Subcutaneous abdominal adipose tissue (tissue), 5 donors: ENCODE results near the gene SULT1B1.

Experiments
- H3K27ac ChIP-seq: one replicate; pipeline ENCODE4 v1.7.0; 2013; ENCODE audit warnings: low read depth, mild to moderate bottlenecking, inconsistent platforms, low read length, moderate library complexity
- H3K27me3 ChIP-seq, 5 donors: one replicate each; pipeline ENCODE4 v1.7.0; 2013; ENCODE audit warnings: low read length in 5 of 5, inconsistent platforms in 1 of 5; ENCODE audit not compliant: control insufficient read depth in 5 of 5, insufficient read depth in 4 of 5
- H3K36me3 ChIP-seq, 5 donors: one replicate each; pipeline ENCODE4 v1.7.0; 2013; ENCODE audit warnings: low read length in 5 of 5; ENCODE audit not compliant: control insufficient read depth in 5 of 5, insufficient read depth in 5 of 5
- H3K4me1 ChIP-seq, 5 donors: one replicate each; pipeline ENCODE4 v1.7.0; 2013; ENCODE audit warnings: low read length in 5 of 5, mild to moderate bottlenecking in 3 of 5, moderate library complexity in 1 of 5; ENCODE audit not compliant: control insufficient read depth in 5 of 5, insufficient read depth in 5 of 5
- H3K4me3 ChIP-seq, 5 donors: one replicate each; pipeline ENCODE4 v1.7.0; 2013; ENCODE audit warnings: low read length in 5 of 5, low read depth in 1 of 5
- H3K9ac ChIP-seq, 5 donors: one replicate each; pipeline ENCODE4 v1.7.0; 2013; ENCODE audit warnings: low read length in 5 of 5, mild to moderate bottlenecking in 4 of 5, moderate library complexity in 3 of 5
- H3K9me3 ChIP-seq, 5 donors: one replicate each; pipeline ENCODE4 v1.7.0; 2013; ENCODE audit warnings: low read length in 5 of 5; ENCODE audit not compliant: control insufficient read depth in 5 of 5
- donor health status: healthy.
- donor health status: healthy.
- donor health status: healthy.
- donor health status: healthy.
- donor health status: healthy.

Gene SULT1B1

DNA sequence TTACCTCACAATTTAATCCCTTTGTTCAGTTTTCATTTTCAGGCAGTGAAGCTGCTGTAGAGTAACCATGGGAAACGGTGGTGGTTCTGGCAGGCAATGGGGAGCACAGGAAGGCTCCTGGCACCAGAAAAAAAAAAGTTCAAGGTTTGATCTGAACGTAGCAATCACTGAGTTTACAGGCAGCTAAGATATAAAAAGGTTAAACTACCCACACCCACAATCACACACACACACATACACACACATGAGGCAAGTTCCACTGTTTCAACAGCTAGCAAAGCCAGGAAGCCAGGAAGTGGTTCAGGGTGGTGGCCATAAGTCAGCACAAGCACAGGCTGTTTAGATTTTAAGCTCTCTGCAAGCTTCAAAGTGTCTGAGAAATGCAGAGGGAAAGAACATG is at the start of gene SULT1B1:
Gene SULT1B1, minus strand, starts transcription at position 166 of the 400 bp plus-strand sequence. CDS start 5,403 bp downstream, outside the sequence.
- H3K4me3 ChIP-seq = no peak within 1 kb of the TSS
- H3K36me3 ChIP-seq = no peaks in the 10 kb centered on the region
- H3K27ac ChIP-seq = no peak within 1 kb of the TSS
- no peaks in the 10 kb centered on the region for H3K27me3 ChIP-seq
- no peak within 1 kb of the TSS for H3K9ac ChIP-seq
- peaks cover 0 to 2% (median 0%) of the 10 kb centered on the region in 5 donors for H3K4me1 ChIP-seq
- H3K9me3 ChIP-seq = no peaks in the 10 kb centered on the region

DNA sequence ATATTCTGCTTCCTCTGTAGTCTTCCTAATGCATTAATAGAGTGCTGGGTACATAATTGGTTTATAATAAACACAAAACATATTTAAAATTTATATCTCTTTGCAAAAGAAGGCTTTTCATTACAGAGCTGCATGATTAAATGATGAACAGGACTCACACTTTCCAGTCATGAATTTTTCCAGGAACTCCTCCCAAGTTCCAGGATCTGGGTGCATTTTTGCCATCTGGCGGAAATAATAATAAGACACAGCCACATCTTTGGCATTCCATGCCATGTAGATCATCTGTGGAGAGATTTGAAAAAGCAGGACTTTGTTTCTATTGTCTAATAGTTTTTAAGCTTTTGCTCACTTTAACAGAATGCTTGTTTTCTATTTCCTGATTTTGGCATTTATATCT is 40.2 kb upstream of the SULT1B1 start:
- H3K4me1 ChIP-seq = no peaks in the 10 kb centered on the region
- H3K9me3 ChIP-seq = peaks cover 0 to 6% (median 0%) of the 10 kb centered on the region in 5 donors
- no peak overlapping the region for H3K4me3 ChIP-seq
- H3K27ac ChIP-seq = no peak overlapping the region
- H3K36me3 ChIP-seq = no peaks in the 10 kb centered on the region
- H3K9ac ChIP-seq = no peak overlapping the region
- no peaks in the 10 kb centered on the region for H3K27me3 ChIP-seq

DNA sequence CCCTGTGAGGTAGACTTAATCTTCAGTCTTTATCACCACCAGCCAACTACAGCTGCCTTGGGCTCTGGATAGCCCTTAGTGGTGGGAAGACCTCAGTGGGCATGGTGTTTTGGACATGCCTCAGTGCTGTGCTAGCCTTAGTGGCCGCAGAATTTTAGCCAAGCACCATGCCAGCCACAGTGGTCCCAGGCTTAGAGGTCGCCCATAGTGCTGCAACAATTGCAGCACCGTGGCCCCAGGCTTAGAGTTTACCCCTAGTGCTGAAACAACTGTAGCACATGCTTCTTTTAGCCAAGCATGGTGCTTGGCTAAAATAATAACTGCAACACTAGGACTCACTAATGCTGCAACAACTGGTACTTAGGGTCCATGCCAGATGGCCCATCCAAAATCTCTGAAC is 38.9 kb upstream of the SULT1B1 start:
- Histone ChIP-seq H3K4me1 (no peaks in the 10 kb centered on the region), H3K27ac (no peak overlapping the region), H3K4me3 (no peak overlapping the region), H3K9ac (no peak overlapping the region), H3K36me3 (no peaks in the 10 kb centered on the region), H3K27me3 (no peaks in the 10 kb centered on the region), H3K9me3 (peaks cover 0 to 6% (median 0%) of the 10 kb centered on the region in 5 donors)

GRCh38 chr4:69793732-69794131 is 33.3 kb upstream of the SULT1B1 start:
- Histone ChIP-seq H3K9ac (no peak overlapping the region), H3K9me3 (no peaks in the 10 kb centered on the region), H3K4me3 (no peak overlapping the region), H3K27me3 (no peaks in the 10 kb centered on the region), H3K27ac (no peak overlapping the region), H3K36me3 (no peaks in the 10 kb centered on the region), H3K4me1 (no peaks in the 10 kb centered on the region)

GRCh38 chr4:69787879-69788278 is 27.5 kb upstream of the SULT1B1 start:
- Histone ChIP-seq H3K36me3 (no peaks in the 10 kb centered on the region), H3K4me3 (no peak overlapping the region), H3K9me3 (peaks cover 0 to 8% (median 0%) of the 10 kb centered on the region in 5 donors), H3K27me3 (no peaks in the 10 kb centered on the region), H3K27ac (no peak overlapping the region), H3K4me1 (no peaks in the 10 kb centered on the region), H3K9ac (no peak overlapping the region)

DNA sequence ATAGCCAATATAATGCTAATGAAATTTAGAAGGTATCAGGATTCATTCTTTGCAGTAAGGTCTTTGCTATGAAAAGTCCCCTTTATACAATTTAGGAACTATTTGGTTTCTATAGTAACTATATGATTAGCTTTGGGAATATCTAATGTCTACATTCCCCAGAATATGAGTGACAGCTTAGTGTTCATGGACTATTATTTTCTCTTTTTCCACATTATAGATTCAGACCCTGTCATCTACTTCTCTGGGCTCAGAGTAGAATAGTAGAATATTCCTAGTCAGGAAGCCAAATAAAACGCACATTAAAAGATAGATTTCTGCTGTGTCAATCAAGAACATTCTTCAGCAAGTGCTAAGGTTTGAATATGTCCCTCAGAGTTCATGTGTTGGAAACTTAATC is 26.1 kb upstream of the SULT1B1 start:
- Histone ChIP-seq H3K36me3 (no peaks in the 10 kb centered on the region), H3K4me1 (no peaks in the 10 kb centered on the region), H3K27me3 (no peaks in the 10 kb centered on the region), H3K4me3 (no peak overlapping the region), H3K9ac (no peak overlapping the region), H3K27ac (no peak overlapping the region), H3K9me3 (peaks cover 0 to 8% (median 0%) of the 10 kb centered on the region in 5 donors)

DNA sequence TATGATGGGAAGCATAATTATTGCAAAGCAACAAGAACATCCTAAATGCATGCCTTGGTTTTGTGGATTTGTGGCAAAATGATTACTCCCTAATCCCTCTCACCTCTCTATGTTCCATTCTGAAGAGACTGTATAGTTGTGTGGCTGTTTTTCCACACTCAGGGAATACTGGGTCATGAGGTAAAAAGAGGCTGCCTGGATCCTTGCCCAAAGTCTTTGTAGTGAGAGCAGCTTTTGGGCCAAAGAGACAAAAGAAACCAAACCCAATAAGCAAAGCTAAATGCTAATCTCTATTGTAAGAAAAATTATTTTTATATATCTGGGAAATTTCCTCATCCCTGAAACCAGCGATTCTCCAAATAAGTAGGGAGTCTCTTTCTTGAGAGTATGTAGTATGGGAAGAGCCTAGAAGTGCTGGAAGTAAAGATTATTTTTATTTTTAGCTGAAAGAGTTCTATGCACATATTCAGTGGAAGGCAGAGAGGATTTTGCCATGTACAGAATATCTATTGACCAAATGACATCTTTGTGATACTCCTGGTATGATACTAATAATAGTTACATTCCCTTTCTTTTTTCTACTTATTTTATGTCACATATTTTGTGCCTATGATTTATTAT is 24.9 kb upstream of the SULT1B1 start:
- H3K4me1 ChIP-seq = no peaks in the 10 kb centered on the region
- no peak overlapping the region for H3K4me3 ChIP-seq
- no peak overlapping the region for H3K9ac ChIP-seq
- H3K27me3 ChIP-seq = no peaks in the 10 kb centered on the region
- H3K9me3 ChIP-seq = peaks cover 0 to 8% (median 0%) of the 10 kb centered on the region in 5 donors
- no peak overlapping the region for H3K27ac ChIP-seq
- H3K36me3 ChIP-seq = no peaks in the 10 kb centered on the region

GRCh38 chr4:69782651-69783310 is 22.4 kb upstream of the SULT1B1 start:
- H3K9ac ChIP-seq = no peak overlapping the region
- H3K27ac ChIP-seq = no peak overlapping the region
- H3K4me3 ChIP-seq = no peak overlapping the region
- H3K4me1 ChIP-seq = no peaks in the 10 kb centered on the region
- H3K9me3 ChIP-seq = peaks cover 0 to 8% (median 0%) of the 10 kb centered on the region in 5 donors
- no peaks in the 10 kb centered on the region for H3K27me3 ChIP-seq
- no peaks in the 10 kb centered on the region for H3K36me3 ChIP-seq

DNA sequence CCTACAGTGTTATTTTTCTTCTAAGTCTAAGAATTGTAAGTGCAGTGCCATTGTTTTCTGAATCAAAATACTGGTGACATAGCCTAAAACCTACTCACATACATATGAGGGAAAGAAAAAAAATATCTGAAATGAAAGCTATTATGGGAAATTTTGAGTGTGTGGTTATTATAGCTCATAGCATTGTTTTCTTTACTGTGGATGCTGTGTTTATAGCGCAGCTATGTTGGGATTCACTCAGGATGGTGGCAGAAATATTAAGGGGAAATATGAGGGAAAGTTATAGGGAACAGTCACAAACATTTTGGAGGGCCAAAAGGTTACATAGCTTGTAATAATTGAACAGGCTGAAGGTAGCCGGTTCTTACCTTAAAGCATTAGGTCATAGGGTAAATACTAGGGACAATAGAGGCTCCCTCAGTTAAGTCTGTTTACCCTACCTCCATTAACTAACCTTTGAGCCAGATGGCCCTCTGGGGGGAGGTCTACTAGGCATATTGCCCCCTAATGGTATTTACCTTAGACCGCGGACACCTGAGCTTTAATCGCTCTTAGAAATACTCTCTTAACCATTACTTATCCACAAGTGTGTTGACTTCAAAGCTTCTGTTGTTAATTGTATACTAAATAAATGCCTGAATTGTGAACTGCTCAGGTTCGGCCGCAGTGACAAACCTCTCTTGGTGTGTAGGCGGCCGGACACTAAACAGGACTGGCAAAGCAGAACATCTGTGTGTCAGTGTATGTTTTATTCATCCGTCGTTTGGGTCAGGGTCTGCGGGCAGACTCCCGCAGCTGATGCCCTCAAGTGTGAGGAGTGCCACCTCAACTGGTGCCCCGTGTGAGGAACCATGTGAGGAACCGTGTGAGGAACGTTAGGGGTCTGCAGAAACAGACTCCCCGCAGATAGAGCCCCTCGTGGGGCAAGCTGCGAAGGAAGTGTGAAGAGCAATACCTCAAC is 21.3 kb upstream of the SULT1B1 start:
- no peaks in the 10 kb centered on the region for H3K27me3 ChIP-seq
- no peak overlapping the region for H3K4me3 ChIP-seq
- H3K27ac ChIP-seq = no peak overlapping the region

DNA sequence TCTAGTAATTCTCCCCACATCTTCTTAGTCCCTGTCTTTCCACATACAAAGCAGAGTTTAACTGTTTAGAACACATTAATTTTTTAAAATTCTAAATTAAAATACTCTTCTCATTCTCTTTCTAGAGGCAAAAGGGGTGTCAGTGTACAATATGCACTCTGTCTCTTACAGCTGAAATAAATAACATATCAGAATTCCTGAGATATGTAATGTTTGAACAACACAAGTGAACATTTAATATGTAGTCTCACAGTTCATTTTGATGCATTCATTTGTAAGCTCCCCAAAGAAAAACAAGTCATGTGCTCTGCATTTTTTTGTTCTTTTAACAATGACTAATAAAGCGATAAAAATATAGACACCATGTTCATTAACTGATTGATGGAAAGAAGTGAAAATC is 19.7 kb upstream of the SULT1B1 start:
- Histone ChIP-seq H3K9ac (no peak overlapping the region), H3K9me3 (peaks cover 0 to 8% (median 0%) of the 10 kb centered on the region in 5 donors), H3K4me1 (no peaks in the 10 kb centered on the region), H3K27me3 (no peaks in the 10 kb centered on the region), H3K4me3 (no peak overlapping the region), H3K36me3 (no peaks in the 10 kb centered on the region), H3K27ac (no peak overlapping the region)

More for the DNA sequence above, 21.3 kb upstream of the SULT1B1 start:
- no peaks in the 10 kb centered on the region for H3K36me3 ChIP-seq
- no peaks in the 10 kb centered on the region for H3K4me1 ChIP-seq
- H3K9me3 ChIP-seq = peaks cover 0 to 8% (median 0%) of the 10 kb centered on the region in 5 donors
- H3K9ac ChIP-seq = no peak overlapping the region
